Fibroblast of lung (primary cell): ENCODE results near the gene ZC3H10. TPM values are rescaled to one million over a fixed set of nuclear protein-coding genes. Genes with fewer than 3 reads are reported as not detected.

Source experiments
- DNase-seq, 2 donors: peaks; one replicate each; pipeline versions ENCODE4 v3.0.0 to v3.0.0-alpha.2; 2010; ENCODE audit warnings: low read depth in 2 of 2
- H2AFZ ChIP-seq: 2 replicates; pipeline ENCODE4 v1.5.1; 2012; ENCODE audit warnings: low read length, control low read depth, inconsistent platforms
- H3K27ac ChIP-seq: 2 replicates; pipeline ENCODE4 v1.5.1; 2011; ENCODE audit warnings: low read length, control low read depth; ENCODE audit not compliant: insufficient read depth
- H3K27me3 ChIP-seq: 2 replicates; pipeline ENCODE4 v1.5.1; 2011; ENCODE audit warnings: mild to moderate bottlenecking, low read length; ENCODE audit not compliant: control insufficient read depth, insufficient read depth
- H3K36me3 ChIP-seq: 2 replicates; pipeline ENCODE4 v1.5.1; 2011; ENCODE audit warnings: low read length; ENCODE audit not compliant: control insufficient read depth, insufficient read depth
- H3K4me1 ChIP-seq: 2 replicates; pipeline ENCODE4 v1.5.1; 2011; ENCODE audit warnings: low read length; ENCODE audit not compliant: control insufficient read depth, insufficient read depth; ENCODE audit errors: extremely low read depth
- H3K4me2 ChIP-seq: 2 replicates; pipeline ENCODE4 v1.5.1; 2011; ENCODE audit warnings: low read length, control low read depth; ENCODE audit not compliant: insufficient read depth; ENCODE audit errors: extremely low read depth
- H3K4me3 ChIP-seq, 4 experiments: fragments of 200-600 bp in 1 of 4; sonication (generic) in 1 of 4; replicated peaks in 1 of 4; 2 replicates each; pipeline ENCODE4 v1.5.1; 2011 to 2016; ENCODE audit warnings: low read length in 4 of 4, low read depth in 3 of 4, mild to moderate bottlenecking in 3 of 4, control low read depth in 2 of 4, inconsistent platforms in 1 of 4, mixed read lengths in 1 of 4; ENCODE audit not compliant: insufficient read depth in 1 of 4; ENCODE audit errors: control extremely low read depth in 1 of 4
- H3K79me2 ChIP-seq: 2 replicates; pipeline ENCODE4 v1.5.1; 2012; ENCODE audit warnings: mild to moderate bottlenecking, low read length, inconsistent platforms; ENCODE audit not compliant: control insufficient read depth, insufficient read depth
- H3K9ac ChIP-seq: 2 replicates; pipeline ENCODE4 v1.5.1; 2011; ENCODE audit warnings: mild to moderate bottlenecking, low read length, control low read depth; ENCODE audit not compliant: insufficient read depth
- H3K9me3 ChIP-seq: 2 replicates; pipeline ENCODE4 v1.5.1; 2012; ENCODE audit warnings: low read depth, low read length; ENCODE audit not compliant: control insufficient read depth, insufficient read depth
- H4K20me1 ChIP-seq: 2 replicates; pipeline ENCODE4 v1.5.1; 2011; ENCODE audit warnings: low read length; ENCODE audit not compliant: control insufficient read depth, insufficient read depth; ENCODE audit errors: extremely low read depth
- EZH2 ChIP-seq: IDR thresholded peaks from 2 replicates; pipeline ENCODE4 v1.5.1; 2012; ENCODE audit warnings: low read length, control low read depth, mild to moderate bottlenecking; ENCODE audit errors: missing control alignments
- polyA plus RNA-seq, 2 donors: library from polyadenylated mRNA; depleted of rRNA in 1 of 2; stranded (reverse) in 1 of 2; unstranded in 1 of 2; fragments of >200 nt; gene quantifications; 2 replicates each; pipeline ENCODE4 v1.2.1, GENCODE V29; 2011 to 2012; ENCODE audit warnings: missing spikeins in 1 of 2
- total RNA-seq: library from RNA; depleted of rRNA; stranded (reverse); fragments of >200 nt; gene quantifications from 2 replicates; pipeline ENCODE4 v1.2.1, GENCODE V29; 2014
- TF ChIP-seq, protein P1 (sequence below), 2 donors: IDR thresholded peaks in 1 of 2; conservative IDR thresholded peaks in 1 of 2; 1 replicate in 1 of 2; 2 replicates in 1 of 2; pipeline ENCODE4 v1.5.1; 2011 to 2012; ENCODE audit warnings: low read length in 2 of 2, control low read depth in 1 of 2, inconsistent platforms in 1 of 2, low read depth in 1 of 2, mild to moderate bottlenecking in 1 of 2

Gene ZC3H10
- total and polyA plus RNA-seq, 2 donors (not counting 1 experiment from before 2014, with no cell fraction given) = 1.9 to 5.6 TPM

DNA sequence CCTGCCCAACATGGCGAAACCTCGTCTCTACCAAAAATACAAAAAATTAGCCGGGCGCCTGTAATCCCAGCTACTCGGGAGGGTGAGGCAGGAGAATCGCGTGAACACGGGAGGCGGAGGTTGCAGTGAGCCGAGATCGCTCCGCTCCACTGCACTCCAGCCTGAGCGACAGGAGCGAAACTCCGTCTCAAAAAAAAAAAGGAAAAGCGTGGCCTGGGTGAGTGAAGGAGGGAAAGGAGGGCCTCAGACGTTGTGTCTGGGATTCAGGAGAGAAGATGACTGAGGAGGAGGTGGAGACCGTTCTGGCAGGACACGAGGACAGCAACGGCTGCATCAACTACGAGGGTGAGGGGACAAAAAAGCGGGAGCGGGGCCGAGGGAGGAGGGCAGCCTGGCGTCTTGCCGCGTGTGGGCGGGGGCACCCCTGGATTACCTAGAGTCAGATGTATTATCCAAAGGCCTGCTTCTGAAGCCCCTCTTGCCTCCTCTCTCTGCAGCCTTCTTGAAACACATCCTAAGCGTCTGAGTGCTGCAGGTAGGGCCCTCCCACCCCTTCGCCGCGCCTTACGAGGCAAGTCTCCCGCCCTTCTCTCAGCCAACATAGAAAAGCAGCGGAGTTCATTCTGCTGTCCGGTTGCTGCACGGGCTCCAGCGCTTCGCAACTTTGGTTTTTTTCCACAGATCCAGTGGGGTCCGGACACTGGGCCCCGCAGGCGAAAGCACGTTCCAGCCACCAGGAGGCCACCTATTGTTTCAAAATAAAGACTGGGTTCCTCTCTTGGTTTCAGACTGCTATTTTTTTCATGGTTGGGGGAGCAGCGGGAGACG, 39.3 kb downstream of the ZC3H10 start:
- Histone ChIP-seq H4K20me1 (peaks cover 1% of the 10 kb centered on the region), H3K79me2 (peaks cover 43% of the 10 kb centered on the region), H3K36me3 (peaks cover 24% of the 10 kb centered on the region), H3K27ac (peak overlapping the region; percentile 73), H3K4me3 (peak overlapping the region; percentile 46 to 67 (median 56)), H3K4me1 (peaks cover 22% of the 10 kb centered on the region), H3K9me3 (no peaks in the 10 kb centered on the region), H3K9ac (peak overlapping the region; percentile 56), H2AFZ (peak overlapping the region; percentile 64), H3K27me3 (no peaks in the 10 kb centered on the region), H3K4me2 (peak overlapping the region; percentile 88)
- no peak for TF ChIP-seq EZH2
- TF ChIP-seq, protein P1, sequence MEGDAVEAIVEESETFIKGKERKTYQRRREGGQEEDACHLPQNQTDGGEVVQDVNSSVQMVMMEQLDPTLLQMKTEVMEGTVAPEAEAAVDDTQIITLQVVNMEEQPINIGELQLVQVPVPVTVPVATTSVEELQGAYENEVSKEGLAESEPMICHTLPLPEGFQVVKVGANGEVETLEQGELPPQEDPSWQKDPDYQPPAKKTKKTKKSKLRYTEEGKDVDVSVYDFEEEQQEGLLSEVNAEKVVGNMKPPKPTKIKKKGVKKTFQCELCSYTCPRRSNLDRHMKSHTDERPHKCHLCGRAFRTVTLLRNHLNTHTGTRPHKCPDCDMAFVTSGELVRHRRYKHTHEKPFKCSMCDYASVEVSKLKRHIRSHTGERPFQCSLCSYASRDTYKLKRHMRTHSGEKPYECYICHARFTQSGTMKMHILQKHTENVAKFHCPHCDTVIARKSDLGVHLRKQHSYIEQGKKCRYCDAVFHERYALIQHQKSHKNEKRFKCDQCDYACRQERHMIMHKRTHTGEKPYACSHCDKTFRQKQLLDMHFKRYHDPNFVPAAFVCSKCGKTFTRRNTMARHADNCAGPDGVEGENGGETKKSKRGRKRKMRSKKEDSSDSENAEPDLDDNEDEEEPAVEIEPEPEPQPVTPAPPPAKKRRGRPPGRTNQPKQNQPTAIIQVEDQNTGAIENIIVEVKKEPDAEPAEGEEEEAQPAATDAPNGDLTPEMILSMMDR (conservative IDR thresholded peaks at IDR 0.05 in 1 of 2, IDR thresholded peaks at IDR 0.05 in 1 of 2; ENCODE audit: low read depth in 1 of 2, low read length in 2 of 2) = peak; percentile 53 to 66
- peak; percentile 85 for DNase-seq

DNA sequence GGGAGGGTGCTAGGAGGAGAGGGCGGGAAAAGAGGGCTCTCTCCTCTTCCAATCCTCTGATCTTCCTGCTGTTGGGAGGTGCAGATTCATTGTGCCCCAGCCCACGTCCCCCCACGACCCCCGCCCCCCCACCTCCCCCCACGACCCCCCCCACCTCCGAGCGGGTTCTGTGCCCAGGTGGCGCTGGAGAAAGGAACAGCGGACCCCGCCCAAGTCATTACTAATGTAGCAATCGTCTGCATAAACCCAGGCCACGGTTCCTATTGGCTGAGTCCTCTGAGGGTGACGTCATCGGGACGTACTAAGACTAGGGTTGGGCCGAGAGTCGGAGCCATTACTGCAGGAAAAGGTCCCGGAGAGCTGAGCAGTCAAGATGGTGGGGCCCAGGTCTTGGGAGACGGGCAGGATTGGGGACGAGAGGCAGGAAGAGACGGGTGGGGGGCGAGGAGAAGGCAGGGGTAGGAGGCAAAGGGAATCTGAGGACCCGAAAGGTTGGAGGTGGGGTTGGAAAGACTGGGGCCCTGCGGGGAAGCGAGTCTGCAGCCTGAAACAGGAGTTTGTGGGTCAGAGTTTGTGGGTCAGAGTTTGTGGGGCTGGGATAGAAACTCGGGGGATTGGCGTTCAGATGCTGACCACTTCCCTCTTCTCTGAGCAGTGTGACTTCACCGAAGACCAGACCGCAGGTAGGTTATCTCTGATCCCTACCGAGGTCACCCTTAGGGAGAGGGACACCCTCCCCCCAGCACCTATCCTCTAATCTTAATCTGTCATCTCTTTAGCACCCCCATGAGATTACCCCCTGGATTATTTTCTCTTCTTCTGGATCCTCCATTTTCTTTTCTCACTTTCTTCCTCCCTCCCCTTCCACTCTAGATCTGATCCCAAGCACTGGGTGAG, 40.2 kb downstream of the ZC3H10 start, which contains the start of gene MYL6:
Gene MYL6, plus strand, starts transcription at position 331 of the 897 bp plus-strand sequence. Its CDS starts 43 bp downstream, at position 374.
- H3K36me3 ChIP-seq = peaks cover 25% of the 10 kb centered on the region
- H3K27me3 ChIP-seq = no peaks in the 10 kb centered on the region
- H3K9me3 ChIP-seq = no peaks in the 10 kb centered on the region
- H3K4me3 ChIP-seq = peak within 1 kb of the TSS; percentile 53 to 97 (median 74)
- peak; percentile 97 to 99 for DNase-seq
- H3K4me2 ChIP-seq = peak within 1 kb of the TSS; percentile 90
- peak within 1 kb of the TSS; percentile 88 for H3K9ac ChIP-seq
- TF ChIP-seq, protein P1 (conservative IDR thresholded peaks at IDR 0.05 in 1 of 2, IDR thresholded peaks at IDR 0.05 in 1 of 2; ENCODE audit: low read depth in 1 of 2, low read length in 2 of 2) = no peak
- TF ChIP-seq EZH2 = no peak
- peak within 1 kb of the TSS; percentile 95 for H3K27ac ChIP-seq
- peaks cover 15% of the 10 kb centered on the region for H3K4me1 ChIP-seq
- H4K20me1 ChIP-seq = peaks cover 1% of the 10 kb centered on the region
- H2AFZ ChIP-seq = peak within 1 kb of the TSS; percentile 64
- peaks cover 39% of the 10 kb centered on the region for H3K79me2 ChIP-seq

DNA sequence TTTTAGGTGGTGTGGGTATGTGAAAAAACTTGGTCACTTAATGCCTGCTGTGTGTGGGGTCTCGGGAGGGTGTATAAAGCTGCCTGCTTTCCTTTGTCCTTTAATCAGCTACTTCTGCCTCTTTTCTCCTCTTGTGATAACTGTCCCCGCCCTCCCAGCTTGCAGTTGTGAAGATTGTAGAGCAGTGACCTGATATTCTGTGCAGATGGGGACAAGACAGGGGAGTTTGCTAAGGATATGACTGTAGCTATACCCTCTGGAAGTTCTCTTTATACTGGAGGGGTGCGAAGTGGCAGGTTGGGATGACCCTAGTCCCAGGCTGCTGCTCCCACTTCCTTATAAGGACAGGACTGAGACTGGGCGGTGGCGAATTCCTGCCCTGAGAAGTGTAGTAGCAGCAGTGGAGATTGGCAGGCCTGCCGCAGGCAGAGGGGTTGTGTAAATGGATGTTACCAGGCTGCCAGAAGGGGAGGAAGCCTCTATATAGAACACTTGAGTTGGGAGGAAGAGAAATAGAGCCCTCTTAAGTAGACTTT, 40.9 kb downstream of the ZC3H10 start:
- peaks cover 1% of the 10 kb centered on the region for H4K20me1 ChIP-seq
- peaks cover 39% of the 10 kb centered on the region for H3K79me2 ChIP-seq
- H2AFZ ChIP-seq = no peak overlapping the region
- H3K9me3 ChIP-seq = no peaks in the 10 kb centered on the region
- peak; percentile 73 to 89 for DNase-seq
- peaks cover 28% of the 10 kb centered on the region for H3K36me3 ChIP-seq
- H3K27me3 ChIP-seq = no peaks in the 10 kb centered on the region
- H3K4me1 ChIP-seq = peaks cover 14% of the 10 kb centered on the region
- peak overlapping the region; percentile 88 for H3K9ac ChIP-seq
- H3K27ac ChIP-seq = peak overlapping the region; percentile 95
- TF ChIP-seq, protein P1 (conservative IDR thresholded peaks at IDR 0.05 in 1 of 2, IDR thresholded peaks at IDR 0.05 in 1 of 2; ENCODE audit: low read depth in 1 of 2, low read length in 2 of 2) = no peak
- TF ChIP-seq EZH2 = no peak
- H3K4me2 ChIP-seq = peak overlapping the region; percentile 90
- H3K4me3 ChIP-seq = peak overlapping the region; percentile 53 to 97 (median 74)
